ENCODE measurements around the gene SNX30. TPM values are rescaled to one million over a fixed set of nuclear protein-coding genes. Genes with fewer than 3 reads are reported as not detected.

Gene SNX30
- total RNA-seq, 1 experiment from 2014 or later: 32.5 TPM

- H2AFZ ChIP-seq: no peak overlapping the region
Measured at GRCh38 chr9:112819635-112820496, 69.3 kb downstream of the SNX30 start.

GRCh38 chr9:112820881-112821280 is 70.3 kb downstream of the SNX30 start:
- POLR2A ChIA-PET (ENCODE audit: unreplicated experiment): no interaction called here
- Histone ChIP-seq H3K4me2 (no peak overlapping the region), H3K9me3 (ENCODE audit: insufficient read depth, low read depth) (no peaks in the 10 kb centered on the region), H3K4me3 (no peak overlapping the region), H3K4me1 (replicated peaks; ENCODE audit: insufficient read depth) (no peaks in the 10 kb centered on the region), H3K9me2 (ENCODE audit: insufficient read depth) (no peaks in the 10 kb centered on the region), H3F3A (ENCODE audit: insufficient read depth, low read depth) (0 out of 2 replicates have a peak, but pooled peaks cover 6% of the 10 kb centered on the region), H2AFZ (no peak overlapping the region), H3K27ac (no peak overlapping the region), H3K79me2 (ENCODE audit: low read depth) (no peaks in the 10 kb centered on the region), H3K27me3 (ENCODE audit: insufficient read depth, low read depth) (no peaks in the 10 kb centered on the region), H3K36me3 (ENCODE audit: low read depth) (no peaks in the 10 kb centered on the region), H4K20me1 (ENCODE audit: insufficient read depth) (peaks cover 4% of the 10 kb centered on the region; the same call in 1 of the 2 replicates)
- intact Hi-C loops (cut with micrococcal nuclease; ENCODE audit: unreplicated experiment): loop anchor here (5.0 kb wide), 1 partner anchor 104 kb away; the partner anchor contains the start of gene INIP
- TF ChIP-seq EZH2 (IDR thresholded peaks at IDR 0.05; ENCODE audit: low read depth) (no peak), CTCF (conservative IDR thresholded peaks at IDR 0.05) (no peak)
- DNase-seq: no peak
- BruUV-seq (replicated peaks): no TSS peak
- CTCF ChIA-PET: no interaction called here

More at GRCh38 chr9:112819635-112820496, 69.3 kb downstream of the SNX30 start:
- Histone ChIP-seq H3K27ac (no peak overlapping the region), H3K9me3 (ENCODE audit: insufficient read depth, low read depth) (no peaks in the 10 kb centered on the region), H3K4me3 (no peak overlapping the region), H4K20me1 (ENCODE audit: insufficient read depth) (peaks cover 4% of the 10 kb centered on the region; the same call in 1 of the 2 replicates), H3K79me2 (ENCODE audit: low read depth) (no peaks in the 10 kb centered on the region), H3K4me1 (replicated peaks; ENCODE audit: insufficient read depth) (no peaks in the 10 kb centered on the region), H3K4me2 (no peak overlapping the region), H3F3A (ENCODE audit: insufficient read depth, low read depth) (0 out of 2 replicates have a peak, but pooled peaks cover 6% of the 10 kb centered on the region), H3K36me3 (ENCODE audit: low read depth) (no peaks in the 10 kb centered on the region), H3K27me3 (ENCODE audit: insufficient read depth, low read depth) (no peaks in the 10 kb centered on the region), H3K9me2 (ENCODE audit: insufficient read depth) (no peaks in the 10 kb centered on the region)
- intact Hi-C loops (cut with micrococcal nuclease; ENCODE audit: unreplicated experiment): loop anchor here (5.0 kb wide), 1 partner anchor 103 kb away; the partner anchor contains the start of gene INIP
- TF ChIP-seq CTCF (conservative IDR thresholded peaks at IDR 0.05) (peak; percentile 80), EZH2 (IDR thresholded peaks at IDR 0.05; ENCODE audit: low read depth) (no peak)
- ChIA-PET CTCF (interaction anchor here (0.6 to 1.2 kb wide), 4 partner anchors 11 to 885 kb away, joined by 3 to 5 read pairs (median 3); no protein-coding TSS in a partner anchor), POLR2A (ENCODE audit: unreplicated experiment) (no interaction called here)
- BruUV-seq (replicated peaks): no TSS peak
- DNase-seq: peak; percentile 20 to 65

- Histone ChIP-seq H3K36me3 (ENCODE audit: low read depth) (no peaks in the 10 kb centered on the region), H3K4me1 (replicated peaks; ENCODE audit: insufficient read depth) (no peaks in the 10 kb centered on the region), H3K4me2 (no peak overlapping the region), H3K4me3 (no peak overlapping the region), H3K9me2 (ENCODE audit: insufficient read depth) (no peaks in the 10 kb centered on the region), H2AFZ (no peak overlapping the region), H3K79me2 (ENCODE audit: low read depth) (no peaks in the 10 kb centered on the region), H3F3A (ENCODE audit: insufficient read depth, low read depth) (0 out of 2 replicates have a peak, but pooled peaks cover 6% of the 10 kb centered on the region), H3K27ac (no peak overlapping the region), H3K27me3 (ENCODE audit: insufficient read depth, low read depth) (no peaks in the 10 kb centered on the region), H4K20me1 (ENCODE audit: insufficient read depth) (peaks cover 4% of the 10 kb centered on the region; the same call in 1 of the 2 replicates), H3K9me3 (ENCODE audit: insufficient read depth, low read depth) (no peaks in the 10 kb centered on the region)
- POLR2A ChIA-PET (ENCODE audit: unreplicated experiment): no interaction called here
- BruUV-seq (replicated peaks): no TSS peak
- TF ChIP-seq CTCF (conservative IDR thresholded peaks at IDR 0.05) (no peak), EZH2 (IDR thresholded peaks at IDR 0.05; ENCODE audit: low read depth) (no peak)
- no peak for DNase-seq
- CTCF ChIA-PET: no interaction called here
- intact Hi-C loops (cut with micrococcal nuclease; ENCODE audit: unreplicated experiment): loop anchor here (5.0 kb wide), 1 partner anchor 105 kb away; the partner anchor contains the start of gene INIP
Measured at GRCh38 chr9:112822618-112823017, 72.1 kb downstream of the SNX30 start.
